MM.1S (cell line): ENCODE data around the gene LMNA.

Source experiments
- EZH2 ChIP-seq: fragments of 300-600 bp; sonication (generic); optimal IDR thresholded peaks from 2 replicates; pipeline ENCODE3; 2017; ENCODE audit warnings: low read depth, mild to moderate bottlenecking, antibody characterized with exemption, low read length, mixed read lengths
- TF ChIP-seq, protein P1 (sequence below): fragments of 300-600 bp; sonication (generic); IDR thresholded peaks from 2 replicates; pipeline ENCODE4 v1.5.1; 2016; ENCODE audit warnings: antibody characterized with exemption, low read length, mixed read lengths

DNA sequence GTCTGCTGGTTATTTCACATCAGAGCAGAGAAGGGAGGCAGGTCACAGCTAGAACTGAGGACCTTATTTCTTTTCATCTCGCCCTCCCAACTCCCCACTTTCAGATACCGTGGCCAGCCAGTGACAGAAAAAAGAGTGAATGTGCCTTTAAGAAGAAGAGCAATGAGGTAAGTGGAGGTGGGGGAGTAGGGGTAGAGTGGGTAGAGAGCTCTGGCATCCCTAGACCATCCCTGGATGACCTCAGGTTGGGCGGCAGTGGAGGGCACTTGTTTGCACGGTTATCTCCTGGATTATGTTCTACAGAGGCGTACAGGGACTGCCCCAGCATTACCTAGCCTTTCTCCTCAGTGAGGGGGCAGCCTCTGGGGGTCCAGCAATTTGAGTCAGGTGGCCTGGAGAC, 43.5 kb downstream of the LMNA start:
- TF ChIP-seq, protein P1, sequence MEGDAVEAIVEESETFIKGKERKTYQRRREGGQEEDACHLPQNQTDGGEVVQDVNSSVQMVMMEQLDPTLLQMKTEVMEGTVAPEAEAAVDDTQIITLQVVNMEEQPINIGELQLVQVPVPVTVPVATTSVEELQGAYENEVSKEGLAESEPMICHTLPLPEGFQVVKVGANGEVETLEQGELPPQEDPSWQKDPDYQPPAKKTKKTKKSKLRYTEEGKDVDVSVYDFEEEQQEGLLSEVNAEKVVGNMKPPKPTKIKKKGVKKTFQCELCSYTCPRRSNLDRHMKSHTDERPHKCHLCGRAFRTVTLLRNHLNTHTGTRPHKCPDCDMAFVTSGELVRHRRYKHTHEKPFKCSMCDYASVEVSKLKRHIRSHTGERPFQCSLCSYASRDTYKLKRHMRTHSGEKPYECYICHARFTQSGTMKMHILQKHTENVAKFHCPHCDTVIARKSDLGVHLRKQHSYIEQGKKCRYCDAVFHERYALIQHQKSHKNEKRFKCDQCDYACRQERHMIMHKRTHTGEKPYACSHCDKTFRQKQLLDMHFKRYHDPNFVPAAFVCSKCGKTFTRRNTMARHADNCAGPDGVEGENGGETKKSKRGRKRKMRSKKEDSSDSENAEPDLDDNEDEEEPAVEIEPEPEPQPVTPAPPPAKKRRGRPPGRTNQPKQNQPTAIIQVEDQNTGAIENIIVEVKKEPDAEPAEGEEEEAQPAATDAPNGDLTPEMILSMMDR = no peak
- TF ChIP-seq EZH2 = no peak
